HG03196 (cell line): Measurements from ENCODE around the gene SDCBP2.
"Not testable (repeated sequence)": the region's sequence is repeated elsewhere in the genome, so short reads cannot be mapped to it uniquely, and the experiment has no call there.

Source experiments
- ATAC-seq: cut with Tn5 transposase; IDR thresholded peaks from one replicate; pipeline ENCODE4 v1.9.1; 2021; ENCODE audit not compliant: unreplicated experiment

Gene SDCBP2

GRCh38 chr20:1360094-1360846 lies 31.3 kb upstream of the SDCBP2 start:
- no peak for ATAC-seq

GRCh38 chr20:1357921-1358671 lies 29.2 kb upstream of the SDCBP2 start:
- ATAC-seq = no peak

- no peak for ATAC-seq
These were observed 25.0 kb upstream of the SDCBP2 start for GRCh38 chr20:1353956-1354355.

GRCh38 chr20:1346315-1346969 lies 17.5 kb upstream of the SDCBP2 start:
- ATAC-seq = no peak

- ATAC-seq = no peak
These were observed 16.8 kb upstream of the SDCBP2 start for GRCh38 chr20:1345756-1346093.

- no peak for ATAC-seq
These were observed 16.3 kb upstream of the SDCBP2 start for GRCh38 chr20:1345030-1345755.

GRCh38 chr20:1343446-1344124 lies 14.6 kb upstream of the SDCBP2 start:
- not testable (repeated sequence) for ATAC-seq

GRCh38 chr20:1341561-1342265 lies 12.8 kb upstream of the SDCBP2 start:
- no peak for ATAC-seq

- no peak for ATAC-seq
These were observed 9.9 kb upstream of the SDCBP2 start for GRCh38 chr20:1338801-1339200.

GRCh38 chr20:1338096-1338495 lies 9.2 kb upstream of the SDCBP2 start:
- ATAC-seq = no peak

- ATAC-seq = no peak
These were observed 8.5 kb upstream of the SDCBP2 start for GRCh38 chr20:1337441-1337840.

- ATAC-seq = no peak
These were observed 7.9 kb upstream of the SDCBP2 start for GRCh38 chr20:1336699-1337367.

GRCh38 chr20:1335961-1336698 lies 7.2 kb upstream of the SDCBP2 start:
- ATAC-seq = no peak

- no peak for ATAC-seq
These were observed 5.8 kb upstream of the SDCBP2 start for GRCh38 chr20:1334761-1335160.

- ATAC-seq = no peak
These were observed 5.4 kb upstream of the SDCBP2 start for GRCh38 chr20:1334370-1334731.

GRCh38 chr20:1333462-1334369 lies 4.8 kb upstream of the SDCBP2 start:
- ATAC-seq = no peak

GRCh38 chr20:1332749-1333300 lies 3.9 kb upstream of the SDCBP2 start:
- ATAC-seq = no peak
